Middle frontal gyrus (tissue), 1 donor: ENCODE results near the gene KRT4.
"Not testable (repeated sequence)": the region's sequence is repeated elsewhere in the genome, so short reads cannot be mapped to it uniquely, and the experiment has no call there.

Experiments
- DNase-seq: peaks from one replicate; pipeline ENCODE4 v3.0.0-alpha.2; 2015; ENCODE audit warnings: low spot score; ENCODE audit errors: extremely low spot score

KRT4 gene

GRCh38 chr12:52774629-52775250 is 39.2 kb downstream of the KRT4 start:
- DNase-seq, result no peak

DNA sequence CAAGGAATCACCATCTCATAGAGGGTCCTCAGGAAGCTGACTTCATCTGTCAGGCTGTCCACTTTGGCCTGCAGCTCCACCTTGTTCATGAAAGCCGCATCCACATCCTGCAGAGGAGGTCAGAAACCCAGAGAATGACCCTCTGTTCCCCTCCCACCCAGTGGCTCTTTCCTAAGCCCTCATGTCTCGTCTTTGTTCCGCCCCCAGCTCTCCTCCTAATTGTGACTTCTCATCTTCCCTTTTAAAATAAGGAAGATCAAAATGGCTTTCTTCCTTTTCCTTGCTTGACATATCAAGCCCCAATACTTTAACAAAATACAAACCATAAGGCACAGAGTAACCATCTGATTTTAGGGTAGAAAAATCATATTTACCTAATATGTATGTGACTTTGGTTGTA is 41.1 kb downstream of the KRT4 start:
- no peak for DNase-seq

GRCh38 chr12:52772188-52772587 is 41.7 kb downstream of the KRT4 start:
- DNase-seq, result no peak

DNA sequence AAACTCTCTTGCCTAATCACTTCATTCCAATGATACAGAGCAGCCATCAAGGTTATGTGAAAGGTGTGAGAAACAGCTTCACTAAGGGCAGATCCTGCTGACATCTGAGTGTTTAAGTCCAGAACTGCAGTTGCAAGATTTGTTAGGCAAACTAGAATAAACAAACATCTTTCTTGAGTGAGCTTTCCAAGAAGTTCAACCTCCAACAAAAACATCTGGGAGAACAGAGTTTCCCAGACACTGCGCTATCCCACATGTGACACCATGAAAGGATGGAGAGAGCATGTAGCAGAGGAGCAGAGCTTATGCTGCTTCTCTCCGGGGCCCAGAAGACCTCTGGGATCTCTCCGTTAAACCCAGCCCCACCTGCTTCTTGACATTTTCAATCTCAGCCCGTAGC is 42.4 kb downstream of the KRT4 start:
- no peak for DNase-seq

GRCh38 chr12:52771088-52771487 is 42.8 kb downstream of the KRT4 start:
- no peak for DNase-seq

GRCh38 chr12:52769946-52770345 is 44.0 kb downstream of the KRT4 start:
- no peak for DNase-seq

DNA sequence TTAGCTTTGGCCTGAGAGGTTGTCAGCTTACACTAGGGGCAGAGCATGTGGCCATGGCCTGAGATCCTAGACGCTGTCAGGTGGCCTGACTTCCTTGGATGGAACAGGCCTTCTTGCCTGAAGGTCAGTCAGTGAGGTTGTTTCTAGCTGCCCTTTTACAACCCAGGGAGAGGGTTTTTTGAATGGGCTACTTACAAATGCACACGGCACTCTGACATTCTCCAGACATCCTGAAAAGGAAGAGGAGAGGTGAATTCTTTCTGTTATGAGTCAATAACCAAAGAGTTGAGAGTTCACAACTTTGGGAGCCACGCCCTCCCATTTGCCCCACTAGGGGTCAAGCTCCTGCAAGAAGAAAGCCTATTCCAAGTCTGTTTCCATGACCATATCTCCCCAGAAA is 44.6 kb downstream of the KRT4 start:
- no peak for DNase-seq

DNA sequence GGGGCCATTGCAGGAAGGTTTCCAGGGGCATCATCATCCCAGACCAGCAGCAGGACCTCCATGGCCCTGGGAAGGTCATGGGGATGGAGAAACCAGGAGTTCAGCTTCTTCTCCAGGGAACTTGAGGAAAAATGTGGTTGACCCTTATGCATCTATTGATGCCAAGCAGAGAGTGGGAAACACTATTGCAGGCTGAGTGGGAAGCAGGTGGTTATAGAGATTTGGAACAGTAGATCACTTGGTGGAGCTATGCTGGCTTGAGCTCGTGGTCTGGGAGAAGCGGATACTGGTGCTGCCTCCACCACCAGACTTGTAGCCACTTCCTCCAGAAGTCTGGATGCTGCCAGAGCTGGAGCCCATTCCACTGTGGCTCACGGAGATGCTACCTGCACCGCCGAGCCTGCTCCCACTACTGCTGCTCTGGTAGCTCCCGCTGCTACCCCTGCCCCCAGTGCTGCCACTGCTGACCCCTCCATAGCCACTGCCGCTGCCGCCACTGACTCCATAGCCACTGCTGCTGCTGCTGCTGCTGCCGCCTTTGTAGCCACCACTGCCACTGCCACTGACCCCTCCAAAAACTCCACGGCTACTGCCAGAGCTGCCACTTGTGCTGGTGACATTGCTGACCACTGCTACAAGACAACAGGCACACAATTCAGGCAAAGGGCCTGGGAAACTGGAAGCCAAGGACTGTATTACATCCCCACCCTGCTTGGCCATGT is 45.3 kb downstream of the KRT4 start:
- no peak for DNase-seq

DNA sequence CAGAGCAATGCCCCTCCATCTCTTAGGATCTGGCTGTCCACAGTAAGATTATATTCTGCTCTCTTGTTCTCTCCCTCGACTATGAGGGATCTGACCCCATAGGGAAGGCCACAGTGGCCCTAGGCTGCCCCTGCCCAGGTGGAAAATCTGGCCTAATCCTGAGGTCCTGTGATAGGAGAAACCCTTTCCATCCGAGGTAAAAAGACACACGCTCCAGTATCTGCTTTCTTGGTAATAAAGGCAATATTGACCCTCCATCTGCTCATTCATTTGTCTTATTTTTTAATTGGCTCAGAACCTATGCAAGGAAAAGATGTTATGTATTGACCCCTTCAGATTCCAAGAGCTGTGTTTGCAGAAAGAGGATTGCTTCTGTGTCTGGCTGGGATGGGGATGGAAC is 46.5 kb downstream of the KRT4 start:
- no peak for DNase-seq

DNA sequence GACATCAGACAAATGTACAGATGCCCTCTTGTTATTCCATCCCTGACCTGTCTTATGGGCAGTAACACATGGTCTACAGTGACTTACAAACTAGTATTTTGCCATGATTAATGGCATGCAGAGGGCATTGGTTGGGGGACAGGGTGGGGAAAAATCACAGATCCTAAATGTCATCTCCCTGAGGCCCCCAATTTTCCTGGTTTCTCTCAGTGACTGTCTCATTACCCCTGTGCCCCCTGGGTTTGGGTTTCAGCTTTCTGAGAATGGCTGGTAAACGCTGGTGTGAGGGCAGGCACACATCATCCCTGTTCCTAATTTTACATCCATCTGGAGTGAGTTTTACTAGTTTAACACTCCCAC is 46.9 kb downstream of the KRT4 start:
- DNase-seq, result no peak

DNA sequence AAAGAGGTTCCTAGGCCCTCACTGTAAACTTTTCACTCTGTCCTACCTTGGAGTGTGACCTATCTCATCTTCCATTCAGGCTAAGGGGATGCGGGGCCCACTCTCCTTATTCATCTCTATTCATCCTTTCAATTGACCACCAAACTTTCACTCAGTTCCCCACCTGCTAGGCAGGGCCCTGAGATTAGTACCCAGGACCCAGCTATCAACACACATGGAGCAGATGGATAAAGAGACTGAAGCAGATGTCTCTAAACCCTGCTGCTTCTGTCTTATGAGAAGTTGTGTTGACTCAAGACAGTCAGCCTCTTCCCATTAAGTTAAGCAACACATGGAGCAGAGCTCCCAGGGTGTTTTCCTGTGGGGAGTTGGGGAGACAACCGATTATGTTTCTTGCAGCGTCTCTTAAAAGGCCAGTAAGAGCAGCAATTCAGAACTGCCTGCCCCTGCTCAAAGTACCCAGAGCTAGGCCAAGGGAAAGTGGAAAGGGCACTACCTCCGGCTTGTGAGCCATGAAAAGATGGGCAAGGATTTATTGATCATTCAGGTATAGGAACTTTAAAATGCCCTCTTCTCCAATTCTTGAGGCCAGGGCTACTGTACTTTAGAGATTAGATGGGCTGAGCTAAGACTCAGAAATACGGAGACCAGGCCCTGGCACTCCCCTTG is 47.4 kb downstream of the KRT4 start:
- DNase-seq, result no peak

DNA sequence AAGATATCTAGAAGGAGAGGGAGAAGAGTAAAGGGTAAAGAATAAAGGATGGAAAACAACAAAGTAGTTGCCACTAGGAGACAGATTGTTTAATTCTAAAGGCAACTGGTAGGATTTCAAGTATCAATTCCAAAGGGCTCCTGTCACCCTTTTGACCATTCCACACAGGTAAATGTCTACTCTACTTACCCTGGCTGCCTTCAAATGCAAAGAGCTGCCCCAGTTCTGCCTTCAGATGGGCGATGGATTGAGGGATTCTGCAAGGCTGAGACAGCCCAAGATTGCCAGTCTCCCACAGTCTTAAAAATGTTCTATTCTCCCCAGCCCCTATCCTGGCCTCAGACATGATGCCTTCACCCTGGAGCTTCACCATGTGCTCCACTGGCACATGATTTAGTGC is 48.2 kb downstream of the KRT4 start:
- DNase-seq, result no peak

DNA sequence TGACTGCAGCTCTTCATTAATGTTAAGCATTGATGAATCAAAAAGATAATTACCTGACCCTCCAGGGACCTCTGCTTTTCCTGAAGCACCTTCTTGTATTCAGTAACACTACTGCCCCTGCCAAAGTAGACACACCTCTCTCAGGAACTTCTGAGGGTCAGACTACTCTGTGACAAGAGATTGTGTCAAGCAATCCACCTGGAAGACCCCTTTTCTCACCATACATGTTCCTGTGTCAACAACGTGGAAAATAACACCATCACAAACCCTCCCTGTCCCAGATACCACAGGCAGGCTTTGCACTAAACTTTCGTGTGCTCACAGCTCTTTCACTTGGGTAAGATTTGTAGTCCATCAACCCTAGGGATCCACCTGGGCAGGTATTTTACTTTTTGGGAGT is 49.9 kb downstream of the KRT4 start:
- DNase-seq, result no peak

DNA sequence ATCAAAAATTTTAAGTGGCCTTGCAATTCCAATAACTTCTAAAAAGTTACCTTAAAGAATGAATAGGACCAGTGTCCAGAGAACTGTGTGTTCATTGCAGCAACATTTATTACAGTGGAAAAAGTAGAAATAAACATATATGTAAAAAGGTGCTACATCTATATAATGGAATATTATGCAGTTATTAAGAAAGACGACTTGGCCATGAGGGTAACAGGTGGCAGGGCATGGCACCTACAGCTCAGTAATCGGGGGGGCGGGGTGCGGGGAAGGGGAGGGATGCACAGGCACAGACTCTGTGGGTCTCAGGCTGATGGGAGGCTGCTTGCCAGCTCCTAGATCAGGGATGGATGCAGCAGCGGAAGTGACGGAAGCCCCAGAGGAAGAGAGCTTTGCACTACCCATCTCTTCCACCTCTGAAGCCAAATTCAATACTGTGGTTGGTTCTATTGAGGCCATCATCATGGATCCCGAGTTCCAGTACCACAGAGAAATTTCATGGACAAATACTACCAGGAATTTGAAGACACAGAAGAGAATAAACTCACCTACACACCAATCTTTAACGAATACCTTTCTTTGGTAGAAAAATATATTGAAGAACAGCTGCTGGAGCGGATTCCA is 50.8 kb downstream of the KRT4 start:
- no peak for DNase-seq

GRCh38 chr12:52761802-52762201 is 52.1 kb downstream of the KRT4 start:
- no peak for DNase-seq

GRCh38 chr12:52761218-52761617 is 52.7 kb downstream of the KRT4 start:
- not testable (repeated sequence) for DNase-seq

DNA sequence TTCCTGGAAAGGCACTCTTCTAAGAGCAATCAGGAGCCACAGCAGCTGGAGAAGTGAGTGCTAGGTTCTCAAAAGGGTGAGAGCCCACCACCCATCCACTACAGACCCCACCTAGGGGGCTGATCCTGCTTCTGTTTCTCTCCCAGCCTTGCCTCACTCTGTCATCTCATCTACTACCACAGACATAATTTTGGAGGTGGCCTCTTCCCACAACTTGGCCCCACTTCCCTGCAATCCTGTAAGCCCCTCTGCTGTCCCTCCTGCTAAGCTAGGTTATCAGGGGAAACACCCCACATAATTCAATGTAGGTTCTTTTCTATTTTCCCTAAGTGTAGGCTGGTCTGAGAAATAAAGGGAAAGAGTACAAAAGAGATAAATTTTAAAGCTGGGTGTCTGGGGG is 53.3 kb downstream of the KRT4 start:
- no peak for DNase-seq

DNA sequence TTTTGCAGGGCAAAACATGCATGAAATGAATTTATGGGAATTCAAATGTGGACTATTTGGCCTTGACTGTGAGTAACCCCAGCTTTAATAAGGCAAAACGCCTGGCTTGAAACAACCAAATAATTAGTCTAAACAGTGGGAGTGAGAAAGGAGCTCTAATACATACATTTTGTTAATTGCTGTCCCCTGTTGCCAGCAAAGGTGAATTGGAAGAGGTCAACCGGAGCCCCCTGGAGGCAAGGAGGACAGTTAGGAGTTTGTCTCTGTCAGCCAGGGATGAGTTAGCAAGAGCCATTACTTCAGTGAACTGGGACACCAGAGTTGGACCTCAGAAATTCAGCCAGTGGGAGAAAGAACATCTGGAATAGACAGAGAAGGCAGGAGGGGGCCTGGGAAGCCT is 54.2 kb downstream of the KRT4 start:
- DNase-seq, result no peak

DNA sequence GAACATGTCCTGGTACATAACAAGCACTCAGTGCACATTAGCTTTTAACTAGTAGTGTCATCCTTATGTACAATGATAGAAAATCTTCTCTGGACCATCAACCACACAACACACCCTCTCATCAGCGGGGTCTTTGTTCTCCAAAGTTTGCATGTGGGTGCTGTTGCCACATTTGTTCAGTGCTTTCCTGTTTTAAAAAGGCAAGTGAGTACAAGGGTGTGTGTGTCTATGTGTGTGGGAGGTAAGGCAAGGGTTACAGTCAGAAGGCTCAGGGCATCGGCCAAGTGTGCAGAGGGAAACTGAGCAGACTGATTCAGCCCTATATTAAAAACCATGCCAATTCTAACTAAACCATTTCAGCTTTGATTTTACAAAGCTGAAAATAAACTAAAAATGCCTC is 54.7 kb downstream of the KRT4 start:
- DNase-seq, result no peak

DNA sequence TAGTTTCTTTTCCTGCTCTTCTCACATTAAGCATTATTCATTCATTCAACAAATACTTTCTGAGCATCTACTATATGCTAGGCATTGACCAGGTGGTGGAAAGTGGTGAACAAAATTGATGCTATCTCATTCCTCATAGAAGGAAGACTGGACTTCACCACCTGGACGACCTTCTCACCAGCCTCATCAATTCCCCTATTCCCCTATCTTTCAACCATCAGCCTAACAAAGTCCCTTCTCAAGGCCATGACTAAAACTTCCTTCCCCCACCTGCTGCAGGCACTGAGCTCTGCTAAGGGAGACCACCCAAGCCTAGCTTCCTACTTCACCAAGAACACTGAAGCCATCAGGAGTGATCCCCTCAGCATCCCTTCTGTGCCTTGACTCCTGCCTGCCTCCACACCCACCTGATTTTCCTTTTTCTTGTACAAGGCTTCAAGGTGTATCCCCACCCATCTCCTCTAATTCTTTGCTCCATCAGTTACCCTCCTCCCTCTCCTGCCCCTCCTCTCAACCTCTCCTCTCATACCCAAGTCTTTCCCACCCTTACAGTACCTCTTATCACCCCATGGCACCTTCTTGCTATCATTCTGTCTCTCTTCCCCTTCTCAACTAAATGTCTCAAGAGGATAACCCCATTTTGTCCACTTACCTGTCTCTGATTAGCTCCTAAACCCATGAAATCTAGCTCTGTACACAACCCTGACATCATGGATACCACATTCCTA is 56.3 kb downstream of the KRT4 start:
- no peak for DNase-seq
